GM04503 (cell line): Measurements from ENCODE around the gene TESK1.

Experiments
- DNase-seq: peaks from one replicate; pipeline ENCODE4 v3.0.0-alpha.2; 2012; ENCODE audit warnings: low read depth

The TESK1 gene, protein sequence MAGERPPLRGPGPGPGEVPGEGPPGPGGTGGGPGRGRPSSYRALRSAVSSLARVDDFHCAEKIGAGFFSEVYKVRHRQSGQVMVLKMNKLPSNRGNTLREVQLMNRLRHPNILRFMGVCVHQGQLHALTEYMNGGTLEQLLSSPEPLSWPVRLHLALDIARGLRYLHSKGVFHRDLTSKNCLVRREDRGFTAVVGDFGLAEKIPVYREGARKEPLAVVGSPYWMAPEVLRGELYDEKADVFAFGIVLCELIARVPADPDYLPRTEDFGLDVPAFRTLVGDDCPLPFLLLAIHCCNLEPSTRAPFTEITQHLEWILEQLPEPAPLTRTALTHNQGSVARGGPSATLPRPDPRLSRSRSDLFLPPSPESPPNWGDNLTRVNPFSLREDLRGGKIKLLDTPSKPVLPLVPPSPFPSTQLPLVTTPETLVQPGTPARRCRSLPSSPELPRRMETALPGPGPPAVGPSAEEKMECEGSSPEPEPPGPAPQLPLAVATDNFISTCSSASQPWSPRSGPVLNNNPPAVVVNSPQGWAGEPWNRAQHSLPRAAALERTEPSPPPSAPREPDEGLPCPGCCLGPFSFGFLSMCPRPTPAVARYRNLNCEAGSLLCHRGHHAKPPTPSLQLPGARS

DNA sequence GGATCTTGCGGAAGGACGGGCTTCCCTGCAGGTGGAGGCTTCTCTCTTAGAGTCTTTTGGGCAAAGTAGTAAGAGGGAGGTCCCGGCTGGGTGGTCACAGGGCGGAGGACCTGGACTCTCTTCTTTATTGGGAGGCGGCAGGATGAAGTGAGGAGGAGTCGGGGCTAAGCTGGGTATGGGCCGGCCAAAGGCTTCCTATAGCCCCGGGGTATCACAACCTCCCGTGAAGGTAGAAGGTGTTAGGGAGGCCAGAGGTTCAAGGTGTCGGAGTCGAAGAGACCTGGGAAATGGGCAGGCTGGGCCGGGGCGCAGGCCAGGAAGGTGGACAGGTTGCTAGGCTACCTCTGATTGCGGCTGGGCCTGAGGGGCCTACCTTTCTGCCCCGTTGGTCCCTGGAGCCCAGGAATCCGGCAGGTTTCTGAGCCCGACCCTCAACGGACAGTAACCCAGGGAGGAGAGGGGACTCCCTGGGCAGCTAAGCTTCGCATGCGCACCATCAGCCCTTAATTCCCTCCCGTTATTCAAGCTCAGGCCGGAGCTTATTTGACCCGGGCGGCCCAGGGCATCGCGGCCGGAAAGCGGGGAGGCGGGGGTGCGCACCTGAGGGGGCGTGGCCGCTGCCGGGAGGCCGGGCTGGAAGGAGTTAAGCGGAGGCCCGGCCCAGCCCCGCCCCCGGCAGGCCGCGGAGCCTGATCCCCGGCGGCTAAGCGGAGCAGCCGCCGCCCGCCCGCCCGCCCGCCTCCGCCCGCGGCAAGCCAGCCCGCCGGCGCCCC lies at the start of gene TESK1:
TSS of gene TESK1 (plus strand) at position 685 of the 773 bp plus-strand sequence. CDS start 358 bp downstream, outside the sequence.
- no peak for DNase-seq

DNA sequence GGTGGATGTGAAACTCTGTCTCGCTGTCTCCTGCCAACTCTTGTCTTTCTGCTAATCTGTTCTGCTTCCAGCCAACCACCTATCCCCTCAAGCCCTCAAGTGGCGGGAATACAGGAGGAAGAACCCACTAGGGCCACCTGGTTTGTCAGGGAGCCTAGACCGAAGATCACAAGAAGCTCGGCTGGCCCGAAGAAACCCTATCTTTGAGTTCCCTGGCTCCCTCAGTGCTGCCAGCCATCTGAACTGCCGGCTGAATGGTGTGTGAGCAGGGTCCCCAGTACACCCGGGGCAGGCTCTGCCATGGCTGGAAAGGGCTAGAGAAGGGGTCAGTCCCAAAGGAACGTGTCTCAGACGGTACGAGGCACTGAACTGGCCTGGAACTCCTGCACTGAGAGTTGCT lies 49.2 kb upstream of the TESK1 start:
- no peak for DNase-seq

DNA sequence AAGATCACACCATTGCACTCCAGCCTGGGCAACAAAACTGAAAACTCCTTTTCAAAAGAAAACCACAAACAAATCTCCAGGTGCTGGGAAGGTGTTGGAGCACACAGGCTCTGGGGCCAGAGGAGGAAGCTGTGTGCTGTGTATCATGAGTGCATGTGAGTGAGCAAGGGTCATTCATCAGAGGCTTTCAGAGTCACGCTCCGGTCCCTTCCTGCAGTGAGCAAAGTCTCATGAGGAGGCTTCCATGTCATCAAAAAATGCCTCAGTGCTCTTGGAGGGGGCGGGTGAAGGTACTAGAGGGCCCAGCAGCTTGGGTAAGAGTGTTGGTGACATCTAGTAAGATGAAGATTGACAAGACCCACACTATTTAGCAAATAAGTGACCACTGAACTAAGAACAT lies 48.3 kb upstream of the TESK1 start:
- no peak for DNase-seq

DNA sequence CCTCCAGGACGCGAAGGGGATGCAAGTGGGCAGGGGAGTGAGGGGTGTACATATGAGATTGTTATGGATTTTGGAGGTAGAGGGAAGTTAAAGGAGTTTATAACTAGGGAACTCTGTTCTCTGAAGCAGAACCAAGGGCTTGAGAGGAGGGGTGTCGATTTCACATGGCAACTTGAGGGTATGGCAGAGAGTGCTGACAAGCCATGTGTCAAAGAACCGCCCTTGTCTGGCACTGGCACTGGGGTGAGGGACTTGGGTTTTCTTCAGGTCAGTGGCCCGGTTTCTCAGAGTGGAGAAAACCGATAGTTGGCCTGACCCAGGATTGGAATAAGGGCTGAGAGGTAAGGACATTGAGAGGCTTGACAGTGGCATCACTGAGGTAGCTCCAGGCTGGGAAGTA lies 47.7 kb upstream of the TESK1 start:
- no peak for DNase-seq

DNA sequence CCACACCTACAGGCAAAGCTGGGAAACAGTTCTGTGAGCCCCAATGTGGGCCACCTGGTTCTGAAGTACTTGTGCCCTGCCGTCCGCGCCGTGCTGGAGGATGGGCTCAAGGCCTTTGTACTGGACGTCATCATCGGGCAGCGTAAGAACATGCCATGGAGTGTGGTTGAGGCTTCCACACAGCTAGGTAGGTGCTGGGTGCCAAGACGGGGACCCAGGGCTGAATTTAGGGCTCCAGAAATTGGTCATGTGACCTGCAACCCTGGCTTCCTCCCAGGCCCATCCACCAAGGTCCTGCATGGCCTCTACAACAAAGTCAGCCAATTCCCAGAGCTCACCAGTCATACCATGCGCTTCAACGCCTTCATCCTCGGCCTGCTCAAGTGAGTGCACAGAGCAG lies 46.9 kb upstream of the TESK1 start:
- no peak for DNase-seq

DNA sequence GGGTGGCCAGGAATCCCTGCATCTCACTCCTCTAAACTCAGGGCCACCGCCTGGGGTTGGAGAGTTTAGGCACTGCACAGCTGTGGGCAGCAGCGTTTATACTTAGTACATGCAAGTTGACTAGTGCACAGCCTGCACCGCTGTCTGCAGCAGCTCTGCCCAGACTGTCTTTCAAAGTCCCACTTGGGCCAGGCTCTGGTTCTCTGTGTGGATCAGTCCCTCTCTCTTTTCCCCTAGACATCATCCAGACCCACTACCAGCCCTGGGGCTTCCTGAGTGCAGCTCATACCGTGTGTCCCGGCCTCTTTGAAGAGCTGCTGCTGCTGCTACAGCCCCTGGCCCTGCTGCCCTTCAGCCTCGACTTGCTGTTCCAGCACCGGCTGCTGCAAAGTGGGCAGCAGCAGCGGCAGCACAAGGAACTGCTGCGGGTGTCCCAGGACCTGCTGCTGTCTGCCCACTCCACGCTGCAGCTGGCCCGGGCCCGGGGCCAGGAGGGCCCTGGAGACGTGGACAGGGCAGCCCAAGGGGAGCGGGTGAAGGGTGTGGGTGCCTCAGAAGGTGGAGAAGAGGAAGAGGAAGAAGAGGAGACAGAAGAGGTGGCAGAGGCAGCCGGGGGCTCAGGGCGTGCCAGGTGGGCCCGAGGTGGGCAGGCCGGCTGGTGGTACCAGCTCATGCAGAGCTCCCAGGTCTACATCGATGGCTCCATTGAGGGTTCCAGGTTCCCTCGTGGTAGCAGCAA lies 45.1 kb upstream of the TESK1 start:
- no peak for DNase-seq

DNA sequence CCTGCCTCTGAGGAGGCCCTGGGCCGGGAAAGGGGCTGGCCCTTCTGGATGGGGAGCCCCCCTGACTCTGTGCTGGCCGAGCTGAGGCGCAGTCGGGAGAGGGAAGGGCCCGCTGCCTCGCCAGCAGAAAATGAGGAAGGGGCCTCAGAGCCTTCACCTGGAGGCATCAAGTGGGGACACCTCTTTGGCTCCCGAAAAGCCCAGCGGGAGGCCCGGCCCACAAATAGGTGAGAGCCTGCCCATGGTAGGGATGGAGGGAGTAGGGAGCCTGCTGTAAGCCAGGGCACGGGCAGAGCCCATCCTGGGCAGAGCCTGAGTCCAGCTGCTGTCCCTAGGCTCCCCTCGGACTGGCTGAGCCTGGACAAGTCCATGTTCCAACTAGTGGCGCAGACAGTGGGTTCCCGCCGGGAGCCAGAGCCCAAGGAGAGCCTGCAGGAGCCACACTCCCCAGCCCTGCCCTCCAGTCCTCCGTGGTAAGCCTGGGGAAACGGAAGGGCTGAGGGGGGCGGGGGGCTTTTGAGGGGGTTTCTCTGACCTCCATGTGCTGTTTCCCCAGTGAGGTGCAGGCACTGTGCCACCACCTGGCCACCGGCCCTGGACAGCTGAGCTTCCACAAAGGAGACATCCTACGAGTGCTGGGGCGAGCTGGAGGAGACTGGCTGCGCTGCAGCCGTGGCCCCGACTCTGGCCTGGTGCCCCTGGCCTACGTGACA lies 44.3 kb upstream of the TESK1 start:
- no peak for DNase-seq

DNA sequence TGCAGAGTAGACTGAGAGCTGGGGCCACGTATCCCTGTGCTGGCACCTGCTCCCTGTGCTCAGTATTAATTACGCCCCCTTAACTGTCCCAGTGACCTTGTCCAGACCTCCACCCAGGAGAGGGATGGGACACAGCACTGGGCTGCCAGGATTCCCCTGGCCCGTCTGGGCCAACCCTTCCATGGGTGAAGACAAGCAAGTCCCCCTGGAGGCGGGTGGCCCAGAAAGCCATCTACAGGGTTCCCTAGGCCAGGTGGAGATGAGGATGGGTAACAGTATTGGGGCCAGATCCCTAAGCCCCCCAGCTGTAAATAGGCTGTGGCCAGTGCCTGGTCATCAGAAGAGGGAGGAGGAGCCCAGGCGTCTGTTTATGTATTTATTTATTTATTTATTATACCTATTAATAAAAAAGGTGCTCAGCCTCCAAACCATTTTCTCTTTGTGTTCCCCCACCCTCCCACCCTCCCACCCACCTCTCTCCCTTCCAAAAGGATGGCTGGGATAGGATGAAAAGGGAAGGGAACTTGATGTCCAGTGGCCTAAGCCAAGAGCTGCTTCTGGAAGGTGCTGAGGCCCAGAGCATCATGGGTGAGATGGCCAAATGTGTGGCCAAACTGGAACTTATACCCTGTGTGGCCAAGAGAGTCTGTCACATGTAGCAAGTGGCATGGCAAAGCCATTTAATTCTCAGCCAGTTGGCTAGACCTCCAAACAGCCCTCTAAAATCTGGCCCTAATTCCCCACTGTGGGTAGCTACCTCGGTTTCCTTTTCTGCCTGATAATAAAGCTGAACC lies 43.4 kb upstream of the TESK1 start:
- no peak for DNase-seq

DNA sequence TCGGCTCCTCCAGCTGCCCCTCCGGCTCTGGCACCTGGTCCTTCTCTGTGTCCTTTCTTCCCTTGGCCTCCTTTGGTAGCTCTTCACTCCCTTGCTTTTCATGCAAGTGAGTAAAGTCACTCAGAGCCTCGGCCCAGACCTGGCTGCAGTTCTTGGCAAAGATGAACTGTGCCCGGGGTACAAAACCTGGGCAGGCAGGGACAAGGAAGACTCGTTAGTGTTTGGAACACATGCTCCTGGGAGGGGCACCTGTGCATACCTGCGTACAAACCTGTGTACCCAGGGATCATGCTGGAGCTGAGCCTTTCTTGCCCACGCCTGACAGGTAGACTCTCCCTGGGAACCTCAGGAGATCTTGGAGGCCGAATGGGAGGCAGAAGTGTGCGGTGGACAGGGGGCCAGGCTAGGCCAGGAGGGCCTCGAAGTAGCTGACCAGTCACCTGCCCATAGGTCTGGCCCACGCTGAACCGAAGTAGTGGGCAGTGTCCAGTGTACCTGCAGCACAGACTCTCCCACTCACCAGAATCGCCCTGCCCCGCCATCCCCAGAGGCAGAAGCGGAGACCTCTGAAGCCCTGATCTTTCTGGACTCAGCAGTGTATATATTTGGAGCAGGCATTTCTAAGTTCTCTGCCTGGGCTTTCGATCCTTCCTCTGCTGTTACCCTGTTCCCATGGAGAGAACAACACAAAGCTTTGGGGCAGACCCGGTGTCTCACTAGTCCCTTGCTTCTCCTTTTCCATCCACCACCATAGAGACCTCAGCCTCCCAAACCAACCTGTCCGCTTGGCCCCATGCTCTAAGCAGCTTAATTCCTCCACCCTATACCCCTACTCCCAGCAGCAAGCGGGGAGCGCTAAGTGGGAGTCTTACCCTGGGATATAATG lies 41.9 kb upstream of the TESK1 start:
- DNase-seq, result no peak

DNA sequence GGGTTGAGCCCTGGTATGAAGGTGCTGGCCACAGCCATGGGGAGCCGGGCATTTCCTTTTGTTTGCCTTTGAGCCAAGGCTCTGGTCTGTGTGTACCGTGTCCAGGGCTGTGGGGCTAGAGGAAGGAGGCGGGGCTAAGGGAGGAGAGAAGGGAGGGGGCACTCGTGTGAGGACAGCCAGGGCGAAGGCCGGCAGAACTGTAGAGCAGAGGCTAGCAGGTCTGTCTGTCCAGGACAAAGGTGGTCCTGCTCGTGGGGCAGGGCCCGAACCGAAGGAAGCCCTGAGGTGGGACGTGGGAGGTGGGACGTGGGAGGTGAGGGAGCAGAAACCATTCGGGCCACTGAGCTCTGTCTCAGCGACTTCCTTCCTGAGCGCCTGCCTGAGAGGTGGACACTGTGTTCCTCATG lies 41.3 kb upstream of the TESK1 start:
- no peak for DNase-seq

DNA sequence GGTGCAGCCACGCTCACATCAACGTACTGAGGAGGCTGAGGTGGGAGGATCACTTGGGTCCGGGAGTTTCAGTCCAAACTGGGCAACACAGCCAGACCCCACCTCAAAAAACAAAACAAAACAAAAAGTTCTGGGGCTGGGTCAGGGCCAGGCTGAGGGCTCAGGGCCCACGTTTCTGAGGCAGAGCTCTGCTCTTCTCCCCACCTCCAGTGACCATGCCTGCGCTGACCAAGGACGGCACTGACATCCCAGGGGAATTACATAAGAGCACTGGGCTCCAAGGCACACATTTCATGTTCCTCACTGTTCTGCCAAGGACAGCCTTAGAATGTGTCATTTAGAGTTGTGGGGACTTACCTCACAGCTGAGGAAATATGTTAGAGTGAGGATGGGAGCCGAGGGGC lies 40.4 kb upstream of the TESK1 start:
- no peak for DNase-seq

DNA sequence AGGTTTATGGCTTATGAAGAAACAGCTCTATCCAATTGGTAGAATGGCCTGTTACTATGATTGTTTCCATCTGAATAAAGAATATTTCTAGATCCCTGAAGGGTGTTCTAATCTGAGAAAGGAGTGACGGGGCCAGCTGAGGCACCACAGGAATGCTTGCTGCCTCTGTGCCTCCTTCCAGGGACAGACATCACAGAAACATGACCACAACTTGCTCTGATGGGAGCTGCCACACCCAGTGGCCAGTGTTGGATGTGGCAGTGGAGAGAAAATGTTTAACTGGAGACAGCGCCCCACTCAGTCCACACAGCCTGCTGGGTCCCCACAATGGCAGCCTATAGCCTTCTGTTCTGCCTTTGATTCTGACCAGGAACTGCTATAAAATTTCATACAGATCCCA lies 38.6 kb upstream of the TESK1 start:
- DNase-seq, result peak; percentile 53

DNA sequence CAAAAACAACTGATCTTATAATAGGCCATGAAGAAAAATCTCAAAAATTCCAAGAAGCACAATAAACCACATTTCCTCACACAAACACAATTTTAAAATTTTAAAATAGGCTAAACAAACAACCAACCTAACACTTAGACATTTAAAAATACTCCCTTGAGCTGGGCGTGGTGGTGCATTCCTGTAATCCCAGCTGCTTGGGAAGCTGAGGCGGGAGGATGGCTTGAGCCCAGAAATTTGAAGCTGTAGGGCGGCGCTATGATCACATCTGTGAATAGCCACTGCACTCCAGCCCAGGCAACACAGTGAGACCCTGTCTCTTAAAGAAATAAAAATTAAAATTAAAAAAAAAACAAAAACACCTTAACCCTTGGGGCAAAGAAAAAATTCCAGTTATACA lies 36.9 kb upstream of the TESK1 start:
- no peak for DNase-seq

DNA sequence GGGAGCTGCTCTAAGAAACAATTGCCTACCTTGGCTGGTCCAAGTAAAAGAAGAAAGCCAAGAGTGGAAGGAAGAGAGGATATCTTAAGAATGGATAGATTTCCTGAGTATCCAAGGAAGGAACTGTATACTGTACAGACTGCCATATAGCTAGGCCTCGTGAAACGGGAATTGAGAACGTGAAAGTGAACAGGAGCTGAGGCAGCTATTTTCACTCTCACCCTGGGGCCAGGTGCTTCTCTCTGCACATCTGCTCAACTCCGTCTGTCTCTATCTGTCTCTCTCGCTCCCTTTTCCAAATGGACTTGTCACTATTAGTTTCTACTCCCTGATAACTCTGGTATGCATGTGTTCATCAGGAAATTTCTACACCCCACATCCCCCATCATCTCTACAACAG lies 35.9 kb upstream of the TESK1 start:
- DNase-seq, result no peak

DNA sequence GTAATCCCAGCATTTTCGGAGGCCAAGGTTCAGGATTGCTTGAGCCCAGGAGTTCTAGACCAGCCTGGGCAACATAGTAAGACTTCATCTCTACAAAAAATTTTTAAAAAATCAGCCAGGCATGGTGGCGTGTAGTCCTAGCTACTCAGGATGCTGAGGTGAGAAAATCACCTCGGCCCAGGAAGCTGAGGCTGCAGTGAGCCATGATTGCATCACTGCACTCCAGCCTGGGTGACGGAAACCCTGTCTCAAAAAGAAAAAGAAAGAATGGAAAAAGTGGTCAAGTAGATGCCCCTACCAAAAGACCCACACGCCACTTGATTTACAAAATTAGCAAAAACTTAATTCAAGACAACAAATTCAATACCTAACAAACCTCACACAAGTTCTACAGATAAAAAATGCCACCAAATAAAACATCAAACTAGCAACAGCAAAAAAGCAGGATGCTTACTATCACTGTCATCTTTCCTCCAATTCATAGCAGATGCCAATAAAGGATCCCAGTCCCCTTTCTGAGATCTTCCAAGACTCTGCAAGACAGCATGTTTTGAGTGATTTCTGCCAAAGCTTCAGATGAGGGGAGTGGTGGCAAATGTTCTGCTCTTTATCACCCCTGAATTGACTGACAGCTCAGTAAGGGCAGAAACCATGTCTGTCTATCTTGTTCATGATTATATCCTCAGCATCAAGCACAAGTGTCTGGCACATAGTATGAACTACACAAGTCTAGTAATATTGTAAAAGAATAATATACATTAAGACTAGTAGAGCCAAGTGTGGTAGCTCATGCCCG lies 34.2 kb upstream of the TESK1 start:
- no peak for DNase-seq

DNA sequence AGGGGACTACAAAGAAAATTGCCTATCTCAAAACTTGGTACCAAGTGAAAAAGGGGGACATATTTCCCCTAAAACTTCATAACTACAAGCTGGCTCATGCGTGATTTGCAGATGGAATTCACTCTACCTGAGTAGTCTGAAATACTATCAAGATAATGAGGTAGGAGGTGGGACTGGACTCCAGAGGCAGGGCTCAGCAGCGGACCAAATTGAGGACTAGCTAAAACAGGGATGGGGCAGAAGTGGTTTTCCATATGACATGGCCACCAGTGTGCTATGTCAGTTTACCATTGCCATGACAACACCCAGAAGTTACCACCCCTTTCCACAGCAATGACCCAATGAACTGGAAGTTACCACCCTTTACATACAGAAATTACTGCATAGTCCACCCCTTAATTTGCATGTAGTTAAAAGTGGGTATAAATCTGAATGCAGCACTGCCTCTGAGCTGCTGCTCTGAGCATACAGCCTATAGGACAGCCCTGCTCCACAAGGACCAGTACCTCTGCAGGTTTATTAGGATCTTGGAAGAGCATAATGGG lies 30.4 kb upstream of the TESK1 start:
- no peak for DNase-seq

DNA sequence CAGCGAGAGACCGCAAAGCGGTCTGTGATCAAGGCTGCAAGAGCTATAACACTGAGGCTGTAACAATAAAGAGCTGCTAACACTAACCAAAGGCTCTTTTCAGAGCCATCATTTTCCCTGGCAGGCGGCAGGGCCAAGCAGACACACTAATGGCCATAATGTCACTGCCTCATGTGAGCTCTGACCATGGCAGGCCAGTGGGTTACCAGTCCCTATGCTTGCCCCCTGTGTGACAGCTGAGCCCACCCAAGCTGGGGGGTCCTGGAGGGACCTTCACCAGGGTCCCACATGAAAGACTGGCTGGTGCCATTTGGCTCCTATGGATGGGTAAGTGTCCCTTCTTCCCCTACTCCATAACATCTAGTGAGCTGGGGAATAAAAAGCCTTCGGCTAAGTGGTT lies 29.6 kb upstream of the TESK1 start:
- no peak for DNase-seq

DNA sequence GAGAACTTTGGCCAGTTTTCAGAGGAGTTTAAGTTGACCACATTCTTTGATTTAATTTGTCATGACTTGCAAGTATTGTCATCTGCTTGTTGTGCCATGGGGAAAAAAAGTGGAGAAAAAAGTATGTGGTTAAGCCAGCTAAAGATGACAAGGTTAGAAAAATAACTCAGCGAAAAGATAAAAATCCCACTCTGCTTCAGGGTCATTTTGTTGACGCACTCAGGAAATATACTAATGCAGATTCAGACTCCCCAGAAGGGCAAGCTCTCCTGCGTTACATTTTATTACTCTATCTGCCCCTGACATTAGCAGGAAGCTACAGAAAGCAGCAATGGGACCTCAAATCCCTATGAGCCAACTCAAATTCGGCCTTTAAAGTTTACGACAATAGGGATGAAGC lies 27.6 kb upstream of the TESK1 start:
- no peak for DNase-seq

DNA sequence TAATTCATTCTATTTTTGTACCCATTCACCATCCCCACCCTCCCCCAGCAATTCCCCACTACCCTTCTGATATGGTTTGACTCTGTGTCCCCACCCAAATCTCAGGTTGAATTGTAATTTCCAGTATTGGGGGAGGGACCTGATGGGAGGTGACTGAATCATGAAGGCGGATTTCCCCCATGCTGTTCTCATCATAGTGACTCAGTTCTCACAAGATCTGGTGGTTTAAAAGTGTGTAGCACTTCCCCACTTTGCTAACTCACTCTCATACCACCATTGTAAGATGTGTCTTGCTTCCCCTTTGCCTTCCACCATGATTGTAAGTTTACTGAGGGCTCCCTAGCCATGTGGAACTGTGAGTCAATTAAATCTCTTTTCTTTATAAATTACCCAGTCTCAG lies 25.9 kb upstream of the TESK1 start:
- no peak for DNase-seq
